ENCODE results near the gene COL20A1.

The COL20A1 gene

DNA sequence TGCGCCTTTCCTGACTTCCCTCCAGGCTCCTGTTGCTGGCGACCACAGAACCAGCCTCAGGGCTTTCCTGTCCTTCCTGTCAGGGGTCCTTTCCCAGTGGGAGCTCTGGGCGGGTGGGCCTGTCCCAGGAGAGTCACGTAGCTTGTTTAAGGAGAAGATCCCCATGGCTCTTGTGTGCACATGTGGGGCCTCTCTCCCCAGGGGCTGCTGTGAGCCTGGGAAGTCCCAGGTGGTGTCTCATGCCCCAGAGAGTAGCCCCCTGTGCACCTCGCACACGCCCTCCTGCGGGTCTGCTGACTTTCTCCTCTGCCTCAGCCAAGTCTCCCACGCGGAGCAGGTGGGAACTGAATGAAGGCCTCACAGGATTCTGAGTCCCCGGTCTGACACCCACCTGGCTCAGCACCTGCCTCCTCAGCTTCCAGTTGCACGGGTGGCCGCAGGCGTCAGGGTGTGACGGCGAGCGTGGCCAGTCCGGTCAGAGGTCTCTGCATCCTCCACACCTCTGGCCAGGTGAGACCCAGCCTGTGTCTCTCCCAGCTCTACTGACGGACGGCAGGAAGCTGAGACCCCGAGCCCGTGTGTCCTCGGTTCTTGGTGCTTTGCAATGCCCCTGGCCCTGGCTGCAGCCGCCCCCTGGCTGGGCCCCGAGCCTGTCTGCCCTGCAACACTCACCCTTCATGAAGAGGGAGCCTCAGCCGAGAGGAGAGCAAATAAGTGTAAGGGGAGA is 33.1 kb upstream of the COL20A1 start:
- ChIA-PET POLR2A (no interaction called here), CTCF (interaction anchor here (1.3 kb wide), 1 partner anchor 20 kb away, joined by 3 read pairs; no protein-coding TSS in a partner anchor)
- TF ChIP-seq ZSCAN23 (tag by site-specific recombination; IDR thresholded peaks at IDR 0.05) = no peak
- TF ChIP-seq KLF10 (tag by site-specific recombination; IDR thresholded peaks at IDR 0.05) = no peak
- no peak for TF ChIP-seq ZNF521 (tag by site-specific recombination; IDR thresholded peaks at IDR 0.05)
- peak; percentile 66 for TF ChIP-seq EGR2 (tag by site-specific recombination; IDR thresholded peaks at IDR 0.05; ENCODE audit: low read depth)
- peak; percentile 37; the same call in 1 of the 2 replicates for TF ChIP-seq ZFHX2 (tag by site-specific recombination; conservative IDR thresholded peaks at IDR 0.05)
- peak; percentile 96 for TF ChIP-seq ZIC2 (tag by site-specific recombination; IDR thresholded peaks at IDR 0.05)
- no peak for TF ChIP-seq ZNF10 (tag by site-specific recombination; IDR thresholded peaks at IDR 0.05)
- TF ChIP-seq, protein P1, sequence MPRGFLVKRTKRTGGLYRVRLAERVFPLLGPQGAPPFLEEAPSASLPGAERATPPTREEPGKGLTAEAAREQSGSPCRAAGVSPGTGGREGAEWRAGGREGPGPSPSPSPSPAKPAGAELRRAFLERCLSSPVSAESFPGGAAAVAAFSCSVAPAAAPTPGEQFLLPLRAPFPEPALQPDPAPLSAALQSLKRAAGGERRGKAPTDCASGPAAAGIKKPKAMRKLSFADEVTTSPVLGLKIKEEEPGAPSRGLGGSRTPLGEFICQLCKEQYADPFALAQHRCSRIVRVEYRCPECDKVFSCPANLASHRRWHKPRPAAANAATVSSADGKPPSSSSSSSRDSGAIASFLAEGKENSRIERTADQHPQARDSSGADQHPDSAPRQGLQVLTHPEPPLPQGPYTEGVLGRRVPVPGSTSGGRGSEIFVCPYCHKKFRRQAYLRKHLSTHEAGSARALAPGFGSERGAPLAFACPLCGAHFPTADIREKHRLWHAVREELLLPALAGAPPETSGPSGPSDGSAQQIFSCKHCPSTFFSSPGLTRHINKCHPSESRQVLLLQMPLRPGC (tag by site-specific recombination; IDR thresholded peaks at IDR 0.05) = no peak
- Histone ChIP-seq H3K4me3 (ENCODE audit: low read depth, low read length) (no peak overlapping the region), H3K4me1 (ENCODE audit: control insufficient read depth, insufficient read depth, low read length) (no peaks in the 10 kb centered on the region), H3K9me3 (ENCODE audit: control insufficient read depth, insufficient read depth, low read depth, low read length) (no peaks in the 10 kb centered on the region), H3K36me3 (ENCODE audit: control insufficient read depth in 2 of 2, insufficient read depth in 1 of 2, low read length in 2 of 2) (no peaks in the 10 kb centered on the region), H3K27ac (ENCODE audit: extremely low read depth, low read depth, low read length) (no peak overlapping the region)

DNA sequence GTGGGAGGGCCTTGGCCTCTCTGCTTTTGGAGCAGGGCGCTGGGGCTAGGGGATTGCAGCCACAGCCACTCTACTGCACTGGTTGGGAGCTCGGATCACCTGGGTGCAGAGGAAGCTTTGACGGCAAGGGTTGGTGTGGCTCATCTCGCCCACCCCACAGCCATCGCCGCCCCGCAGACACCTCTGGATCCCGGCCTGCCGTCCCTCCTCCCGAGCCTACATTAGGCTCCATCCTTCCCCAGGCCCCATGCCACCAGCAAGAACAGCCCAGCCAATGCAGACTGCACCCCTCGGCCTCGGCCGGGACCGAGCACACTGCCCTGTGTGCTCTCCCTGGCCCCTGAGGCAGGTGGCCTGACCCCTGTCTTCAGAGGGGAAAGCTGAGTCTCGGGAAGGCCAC is 32.5 kb upstream of the COL20A1 start:
- no peak overlapping the region for H3K4me3 ChIP-seq (ENCODE audit: low read depth, low read length)
- H3K27ac ChIP-seq (ENCODE audit: extremely low read depth, low read depth, low read length) = no peak overlapping the region
- no peaks in the 10 kb centered on the region for H3K36me3 ChIP-seq (ENCODE audit: control insufficient read depth in 2 of 2, insufficient read depth in 1 of 2, low read length in 2 of 2)
- CTCF ChIA-PET = interaction anchor here (1.3 kb wide), 1 partner anchor 20 kb away, joined by 3 read pairs; no protein-coding TSS in a partner anchor
- no peaks in the 10 kb centered on the region for H3K9me3 ChIP-seq (ENCODE audit: control insufficient read depth, insufficient read depth, low read depth, low read length)
- POLR2A ChIA-PET = no interaction called here
- TF ChIP-seq OVOL3 (tag by site-specific recombination; IDR thresholded peaks at IDR 0.05) (no peak), ZNF548 (tag by site-specific recombination; IDR thresholded peaks at IDR 0.05) (peak; percentile 57; the same call in 1 of the 2 replicates), MEIS1 (CRISPR knock-in tag; IDR thresholded peaks at IDR 0.05; ENCODE audit: borderline replicate concordance) (no peak)
- TF ChIP-seq, protein P2, sequence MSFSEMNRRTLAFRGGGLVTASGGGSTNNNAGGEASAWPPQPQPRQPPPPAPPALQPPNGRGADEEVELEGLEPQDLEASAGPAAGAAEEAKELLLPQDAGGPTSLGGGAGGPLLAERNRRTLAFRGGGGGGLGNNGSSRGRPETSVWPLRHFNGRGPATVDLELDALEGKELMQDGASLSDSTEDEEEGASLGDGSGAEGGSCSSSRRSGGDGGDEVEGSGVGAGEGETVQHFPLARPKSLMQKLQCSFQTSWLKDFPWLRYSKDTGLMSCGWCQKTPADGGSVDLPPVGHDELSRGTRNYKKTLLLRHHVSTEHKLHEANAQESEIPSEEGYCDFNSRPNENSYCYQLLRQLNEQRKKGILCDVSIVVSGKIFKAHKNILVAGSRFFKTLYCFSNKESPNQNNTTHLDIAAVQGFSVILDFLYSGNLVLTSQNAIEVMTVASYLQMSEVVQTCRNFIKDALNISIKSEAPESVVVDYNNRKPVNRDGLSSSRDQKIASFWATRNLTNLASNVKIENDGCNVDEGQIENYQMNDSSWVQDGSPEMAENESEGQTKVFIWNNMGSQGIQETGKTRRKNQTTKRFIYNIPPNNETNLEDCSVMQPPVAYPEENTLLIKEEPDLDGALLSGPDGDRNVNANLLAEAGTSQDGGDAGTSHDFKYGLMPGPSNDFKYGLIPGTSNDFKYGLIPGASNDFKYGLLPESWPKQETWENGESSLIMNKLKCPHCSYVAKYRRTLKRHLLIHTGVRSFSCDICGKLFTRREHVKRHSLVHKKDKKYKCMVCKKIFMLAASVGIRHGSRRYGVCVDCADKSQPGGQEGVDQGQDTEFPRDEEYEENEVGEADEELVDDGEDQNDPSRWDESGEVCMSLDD (tag by site-specific recombination; IDR thresholded peaks at IDR 0.05) = no peak
- H3K4me1 ChIP-seq (ENCODE audit: control insufficient read depth, insufficient read depth, low read length) = no peaks in the 10 kb centered on the region

DNA sequence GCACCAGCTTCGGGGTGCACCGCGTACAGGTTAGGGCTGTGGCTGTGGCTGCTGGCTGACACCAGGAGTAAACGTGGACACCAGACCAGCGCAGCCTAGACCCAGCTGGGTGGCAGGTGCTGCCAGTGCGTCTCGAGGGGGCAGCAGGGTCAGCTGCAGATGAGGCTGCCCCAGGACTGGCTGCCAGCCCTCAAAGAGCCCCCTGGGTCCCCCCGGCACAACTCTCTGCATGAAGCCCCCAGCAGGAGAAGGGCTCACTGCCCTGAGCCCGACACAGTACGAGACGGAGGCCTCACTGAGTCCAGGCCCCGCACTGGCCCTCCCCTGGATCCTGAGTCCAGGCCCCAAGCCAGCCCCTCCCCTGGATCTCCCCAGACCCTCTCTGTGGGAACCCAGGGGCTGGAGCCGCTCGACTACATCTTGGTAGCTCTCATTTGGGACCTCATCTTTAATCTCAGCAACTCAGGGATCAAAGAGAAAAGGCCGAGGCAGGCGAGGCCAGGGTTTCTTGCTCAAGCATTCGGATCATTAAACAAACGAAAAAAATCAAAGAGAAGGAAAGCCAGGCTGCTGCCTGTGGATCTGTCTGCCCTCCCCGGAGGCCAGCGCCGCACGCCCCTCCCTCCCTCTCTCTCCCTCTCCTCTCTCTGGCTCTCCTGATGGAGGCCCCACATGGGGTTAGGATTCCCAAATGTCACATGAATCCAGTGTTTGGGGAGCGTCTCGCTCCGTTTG is 31.8 kb upstream of the COL20A1 start:
- H3K27ac ChIP-seq (ENCODE audit: extremely low read depth, low read depth, low read length) = no peak overlapping the region
- CTCF ChIA-PET = interaction anchor here (1.3 kb wide), 1 partner anchor 19 kb away, joined by 3 read pairs; no protein-coding TSS in a partner anchor
- no peaks in the 10 kb centered on the region for H3K4me1 ChIP-seq (ENCODE audit: control insufficient read depth, insufficient read depth, low read length)
- H3K4me3 ChIP-seq (ENCODE audit: low read depth, low read length) = no peak overlapping the region
- no peaks in the 10 kb centered on the region for H3K9me3 ChIP-seq (ENCODE audit: control insufficient read depth, insufficient read depth, low read depth, low read length)
- H3K36me3 ChIP-seq (ENCODE audit: control insufficient read depth in 2 of 2, insufficient read depth in 1 of 2, low read length in 2 of 2) = no peaks in the 10 kb centered on the region
- TF ChIP-seq ZBTB17 (tag by site-specific recombination; IDR thresholded peaks at IDR 0.05) (peak; percentile 60), GLIS1 (tag by site-specific recombination; IDR thresholded peaks at IDR 0.05) (peak; percentile 41), ZIC2 (tag by site-specific recombination; IDR thresholded peaks at IDR 0.05) (peak; percentile 53)
- TF ChIP-seq, protein P3, sequence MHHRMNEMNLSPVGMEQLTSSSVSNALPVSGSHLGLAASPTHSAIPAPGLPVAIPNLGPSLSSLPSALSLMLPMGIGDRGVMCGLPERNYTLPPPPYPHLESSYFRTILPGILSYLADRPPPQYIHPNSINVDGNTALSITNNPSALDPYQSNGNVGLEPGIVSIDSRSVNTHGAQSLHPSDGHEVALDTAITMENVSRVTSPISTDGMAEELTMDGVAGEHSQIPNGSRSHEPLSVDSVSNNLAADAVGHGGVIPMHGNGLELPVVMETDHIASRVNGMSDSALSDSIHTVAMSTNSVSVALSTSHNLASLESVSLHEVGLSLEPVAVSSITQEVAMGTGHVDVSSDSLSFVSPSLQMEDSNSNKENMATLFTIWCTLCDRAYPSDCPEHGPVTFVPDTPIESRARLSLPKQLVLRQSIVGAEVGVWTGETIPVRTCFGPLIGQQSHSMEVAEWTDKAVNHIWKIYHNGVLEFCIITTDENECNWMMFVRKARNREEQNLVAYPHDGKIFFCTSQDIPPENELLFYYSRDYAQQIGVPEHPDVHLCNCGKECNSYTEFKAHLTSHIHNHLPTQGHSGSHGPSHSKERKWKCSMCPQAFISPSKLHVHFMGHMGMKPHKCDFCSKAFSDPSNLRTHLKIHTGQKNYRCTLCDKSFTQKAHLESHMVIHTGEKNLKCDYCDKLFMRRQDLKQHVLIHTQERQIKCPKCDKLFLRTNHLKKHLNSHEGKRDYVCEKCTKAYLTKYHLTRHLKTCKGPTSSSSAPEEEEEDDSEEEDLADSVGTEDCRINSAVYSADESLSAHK (tag by site-specific recombination; IDR thresholded peaks at IDR 0.05) = no peak
- POLR2A ChIA-PET = no interaction called here

Data from HEK293 (cell line).